Panc1 (cell line): Measurements from ENCODE around the gene IL13RA1. TPM values are rescaled to one million over a fixed set of nuclear protein-coding genes. Genes with fewer than 3 reads are reported as not detected.

Source experiments
- ATAC-seq: fragments of 200-7000 bp; cut with Tn5 transposase; 2 replicates; pipeline ENCODE4 v1.9.1; 2020; ENCODE audit warnings: mild to moderate bottlenecking, moderate library complexity
- BruUV-seq: library from RNA; stranded (reverse); fragments of 400-500 nt; replicated peaks from 2 replicates; lab custom pipeline; 2021; lab: Mats Ljungman, UMichigan
- CTCF ChIA-PET: fragments of 300-600 bp; sonication (Branson Sonifier 250); formaldehyde crosslinking; loops from one replicate; lab custom pipeline; 2022; ENCODE audit warnings: antibody characterized with exemption; lab: Charles Lee
- POLR2A ChIA-PET: fragments of 300-600 bp; sonication (Branson Sonifier 250); formaldehyde crosslinking; loops from one replicate; lab custom pipeline; 2022; ENCODE audit warnings: antibody characterized with exemption; lab: Charles Lee
- DNase-seq: peaks from one replicate; pipeline ENCODE4 v3.0.0-alpha.2; 2010; ENCODE audit warnings: low read depth, low spot score
- H3K27ac ChIP-seq: 2 replicates; pipeline ENCODE4 v1.5.1; 2011; ENCODE audit warnings: mild to moderate bottlenecking, low read length, inconsistent platforms
- H3K27me3 ChIP-seq: fragments of 200-500 bp; sonication (Bioruptor generic); 2 replicates; pipeline ENCODE4 v1.6.0; 2014; ENCODE audit warnings: low read length, inconsistent platforms; ENCODE audit not compliant: control insufficient read depth, insufficient read depth
- H3K36me3 ChIP-seq: fragments of 200-500 bp; sonication (Bioruptor generic); 2 replicates; pipeline ENCODE4 v1.5.1; 2014; ENCODE audit warnings: inconsistent platforms, mild to moderate bottlenecking, low read length, moderate library complexity; ENCODE audit not compliant: control insufficient read depth, insufficient read depth
- H3K4me1 ChIP-seq: 2 replicates; pipeline ENCODE4 v1.5.1; 2011; ENCODE audit warnings: inconsistent platforms, mild to moderate bottlenecking, low read length, moderate library complexity; ENCODE audit not compliant: control insufficient read depth, insufficient read depth
- H3K4me3 ChIP-seq, 2 experiments: 2 replicates each; pipeline ENCODE4 v1.5.1; 2011 to 2012; ENCODE audit warnings: low read depth in 2 of 2, low read length in 2 of 2, mild to moderate bottlenecking in 2 of 2, inconsistent platforms in 1 of 2, moderate library complexity in 1 of 2
- H3K9me3 ChIP-seq: fragments of 200-500 bp; sonication (Bioruptor generic); 2 replicates; pipeline ENCODE4 v1.5.1; 2014; ENCODE audit warnings: low read depth, mild to moderate bottlenecking, inconsistent platforms, low read length, moderate library complexity; ENCODE audit not compliant: control insufficient read depth, insufficient read depth
- CTCF ChIP-seq: fragments of 450-650 bp; IDR thresholded peaks from 2 replicates; pipeline ENCODE4 v1.5.1; 2017; ENCODE audit warnings: mild to moderate bottlenecking
- POLR2AphosphoS5 ChIP-seq: IDR thresholded peaks from 2 replicates; pipeline ENCODE4 v1.6.1; 2012; ENCODE audit warnings: mild to moderate bottlenecking, low read depth, low read length, moderate library complexity
- REST ChIP-seq, 2 experiments: IDR thresholded peaks; 2 replicates each; pipeline ENCODE4 v1.6.1; 2011 to 2012; ENCODE audit warnings: low read depth in 2 of 2, control low read depth in 1 of 2, low read length in 1 of 2, mild to moderate bottlenecking in 1 of 2, moderate library complexity in 1 of 2; ENCODE audit not compliant: insufficient read depth in 1 of 2
- SIN3A ChIP-seq: IDR thresholded peaks from 2 replicates; pipeline ENCODE4 v1.6.1; 2012; ENCODE audit warnings: low read depth, mild to moderate bottlenecking, low read length, moderate library complexity, borderline replicate concordance; ENCODE audit not compliant: insufficient read depth
- TCF7L2 ChIP-seq: IDR thresholded peaks from 2 replicates; pipeline ENCODE4 v1.6.1; 2011; ENCODE audit warnings: mild to moderate bottlenecking, low read depth, low read length, inconsistent platforms
- in situ Hi-C: cut with HindIII; loops from 2 replicates; pipeline ENCODE4 v1.10.0; 2016; ENCODE audit warnings: low sequenced_read_pairs, low pct_unique_long_range_greater_than_20kb
- intact Hi-C: fragments of 100-400 bp; cut with micrococcal nuclease; formaldehyde crosslinking; loops from one replicate; pipeline ENCODE4 v1.10.0; 2022; ENCODE audit not compliant: unreplicated experiment
- total RNA-seq: library from RNA; stranded (reverse); gene quantifications from one replicate; pipeline ENCODE4 v1.2.1, GENCODE V29; 2021; ENCODE audit not compliant: unreplicated experiment

The IL13RA1 gene
- total RNA-seq, 1 experiment from 2014 or later = 191 TPM

- Histone ChIP-seq H3K9me3 (no peaks in the 10 kb centered on the region), H3K4me3 (no peak overlapping the region), H3K4me1 (peaks cover 9% of the 10 kb centered on the region), H3K36me3 (no peaks in the 10 kb centered on the region; the same call in 1 of the 2 replicates), H3K27me3 (no peaks in the 10 kb centered on the region), H3K27ac (no peak overlapping the region)
- no peak for DNase-seq
- in situ Hi-C loops = no loop called here
- no peak for ATAC-seq
- intact Hi-C loops = no loop called here
- no TSS peak for BruUV-seq
- TF ChIP-seq CTCF (no peak), POLR2AphosphoS5 (no peak), SIN3A (no peak), REST (IDR thresholded peaks at IDR 0.05; ENCODE audit: insufficient read depth in 1 of 2, low read depth in 2 of 2, low read length in 1 of 2) (no peak), TCF7L2 (no peak)
- CTCF ChIA-PET = interaction anchor here (0.6 kb wide), 1 partner anchor 11 kb away, joined by 10 read pairs; no protein-coding TSS in a partner anchor
- POLR2A ChIA-PET = no interaction called here
Observed at GRCh38 chrX:118740276-118740889, 13.0 kb downstream of the IL13RA1 start.

GRCh38 chrX:118742176-118742575 is 14.8 kb downstream of the IL13RA1 start:
- ChIA-PET CTCF (no interaction called here), POLR2A (no interaction called here)
- Histone ChIP-seq H3K27ac (no peak overlapping the region), H3K4me3 (no peak overlapping the region), H3K4me1 (no peaks in the 10 kb centered on the region), H3K9me3 (no peaks in the 10 kb centered on the region), H3K36me3 (peaks cover 4% of the 10 kb centered on the region; the same call in 1 of the 2 replicates), H3K27me3 (no peaks in the 10 kb centered on the region)
- ATAC-seq (no peak), DNase-seq (no peak)
- no TSS peak for BruUV-seq
- TF ChIP-seq TCF7L2 (no peak), SIN3A (no peak), CTCF (no peak), REST (IDR thresholded peaks at IDR 0.05; ENCODE audit: insufficient read depth in 1 of 2, low read depth in 2 of 2, low read length in 1 of 2) (no peak), POLR2AphosphoS5 (no peak)
- in situ Hi-C loops = no loop called here
- intact Hi-C loops = no loop called here
